ENCODE measurements around the gene ROBO2.

DNA sequence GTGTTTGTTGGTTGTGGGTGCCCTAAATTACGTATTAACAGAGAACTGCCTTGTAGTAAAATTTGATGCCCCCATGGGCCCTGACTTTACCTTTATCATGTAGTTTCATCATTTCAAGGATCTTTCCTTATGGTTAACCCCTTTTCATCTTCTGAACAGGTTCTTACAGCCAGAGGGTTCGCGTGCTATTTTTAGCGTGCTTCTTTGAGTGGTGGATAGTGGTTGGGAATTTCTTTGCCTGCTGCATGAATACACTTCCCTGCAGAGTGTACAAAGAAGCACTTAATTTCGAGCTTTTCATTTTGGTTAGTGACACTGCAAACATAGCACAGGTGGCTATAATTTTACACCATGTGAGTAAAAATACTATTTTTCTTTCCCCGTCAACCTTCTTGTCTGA, 231.8 kb downstream of the ROBO2 start:
- TF ChIP-seq, protein P1, sequence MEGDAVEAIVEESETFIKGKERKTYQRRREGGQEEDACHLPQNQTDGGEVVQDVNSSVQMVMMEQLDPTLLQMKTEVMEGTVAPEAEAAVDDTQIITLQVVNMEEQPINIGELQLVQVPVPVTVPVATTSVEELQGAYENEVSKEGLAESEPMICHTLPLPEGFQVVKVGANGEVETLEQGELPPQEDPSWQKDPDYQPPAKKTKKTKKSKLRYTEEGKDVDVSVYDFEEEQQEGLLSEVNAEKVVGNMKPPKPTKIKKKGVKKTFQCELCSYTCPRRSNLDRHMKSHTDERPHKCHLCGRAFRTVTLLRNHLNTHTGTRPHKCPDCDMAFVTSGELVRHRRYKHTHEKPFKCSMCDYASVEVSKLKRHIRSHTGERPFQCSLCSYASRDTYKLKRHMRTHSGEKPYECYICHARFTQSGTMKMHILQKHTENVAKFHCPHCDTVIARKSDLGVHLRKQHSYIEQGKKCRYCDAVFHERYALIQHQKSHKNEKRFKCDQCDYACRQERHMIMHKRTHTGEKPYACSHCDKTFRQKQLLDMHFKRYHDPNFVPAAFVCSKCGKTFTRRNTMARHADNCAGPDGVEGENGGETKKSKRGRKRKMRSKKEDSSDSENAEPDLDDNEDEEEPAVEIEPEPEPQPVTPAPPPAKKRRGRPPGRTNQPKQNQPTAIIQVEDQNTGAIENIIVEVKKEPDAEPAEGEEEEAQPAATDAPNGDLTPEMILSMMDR (IDR thresholded peaks at IDR 0.05 in 8 of 11, conservative IDR thresholded peaks at IDR 0.05 in 3 of 11), result no peak
- no peak for TF ChIP-seq POLR2A (IDR thresholded peaks at IDR 0.05)
